GM23338 (cell line): ENCODE results near the gene ATP9A. TPM values are rescaled to one million over a fixed set of nuclear protein-coding genes. Genes with fewer than 3 reads are reported as not detected.

ENCODE experiments used
- ATAC-seq: fragments of 200-7000 bp; cut with Tn5 transposase; 3 replicates; pipeline ENCODE4 v1.9.1; 2020
- DNase-seq: peaks from one replicate; pipeline ENCODE4 v3.0.0-alpha.2; 2015; ENCODE audit warnings: low spot score
- H2AFZ ChIP-seq: fragments of 200-600 bp; sonication (generic); 2 replicates; pipeline ENCODE4 v1.8.0; 2016; ENCODE audit warnings: antibody characterized with exemption, mild to moderate bottlenecking, moderate library complexity
- H3F3A ChIP-seq: fragments of 200-600 bp; sonication (generic); replicated peaks from 2 replicates; pipeline ENCODE4 v1.8.0; 2017; ENCODE audit warnings: antibody characterized with exemption, mixed run types, low read depth
- H3K27ac ChIP-seq: fragments of 200-600 bp; sonication (generic); 2 replicates; pipeline ENCODE4 v1.6.1; 2016; ENCODE audit warnings: low read depth
- H3K27me3 ChIP-seq: fragments of 200-600 bp; sonication (generic); 2 replicates; pipeline ENCODE4 v1.8.0; 2016; ENCODE audit warnings: mild to moderate bottlenecking, mixed run types, moderate library complexity; ENCODE audit not compliant: insufficient read depth
- H3K36me3 ChIP-seq: fragments of 200-600 bp; sonication (generic); 2 replicates; pipeline ENCODE4 v1.8.0; 2016; ENCODE audit warnings: mild to moderate bottlenecking; ENCODE audit not compliant: insufficient read depth
- H3K4me1 ChIP-seq: fragments of 200-600 bp; sonication (generic); 2 replicates; pipeline ENCODE4 v1.8.0; 2016; ENCODE audit warnings: mild to moderate bottlenecking, moderate library complexity; ENCODE audit not compliant: insufficient read depth
- H3K4me2 ChIP-seq: fragments of 200-600 bp; sonication (generic); 2 replicates; pipeline ENCODE4 v1.7.1; 2017; ENCODE audit warnings: mixed run types
- H3K4me3 ChIP-seq: fragments of 200-600 bp; sonication (generic); 2 replicates; pipeline ENCODE4 v1.6.1; 2016; ENCODE audit warnings: mixed run types
- H3K79me2 ChIP-seq: fragments of 200-600 bp; sonication (generic); replicated peaks from 2 replicates; pipeline ENCODE4 v1.8.0; 2017; ENCODE audit warnings: mild to moderate bottlenecking; ENCODE audit not compliant: insufficient read depth
- H3K9me2 ChIP-seq: fragments of 200-600 bp; sonication (generic); 2 replicates; pipeline ENCODE4 v1.8.0; 2017; ENCODE audit not compliant: insufficient read depth
- H4K20me1 ChIP-seq: fragments of 200-600 bp; sonication (generic); replicated peaks from 2 replicates; pipeline ENCODE4 v1.8.0; 2017; ENCODE audit warnings: mild to moderate bottlenecking; ENCODE audit not compliant: insufficient read depth
- H3K27ac Mint-ChIP-seq: 2 replicates; pipeline ENCODE4 v1.8.0; 2020; ENCODE audit warnings: inconsistent platforms, mild to moderate bottlenecking, moderate library complexity, mixed read lengths
- H3K27me3 Mint-ChIP-seq: 3 replicates; pipeline ENCODE4 v1.8.0; 2022; ENCODE audit warnings: low read depth, mild to moderate bottlenecking, moderate library complexity, mixed read lengths, inconsistent platforms; ENCODE audit not compliant: insufficient read depth, poor library complexity
- H3K36me3 Mint-ChIP-seq: 3 replicates; pipeline ENCODE4 v1.8.0; 2021; ENCODE audit warnings: low read depth, mild to moderate bottlenecking, inconsistent platforms, moderate library complexity, mixed read lengths
- H3K4me1 Mint-ChIP-seq: 3 replicates; pipeline ENCODE4 v1.8.0; 2020; ENCODE audit warnings: mild to moderate bottlenecking, inconsistent platforms, mixed read lengths
- H3K4me3 Mint-ChIP-seq: 3 replicates; pipeline ENCODE4 v1.8.0; 2021; ENCODE audit warnings: moderate library complexity, mild to moderate bottlenecking, inconsistent platforms, mixed read lengths
- H3K9me3 Mint-ChIP-seq: 3 replicates; pipeline ENCODE4 v1.8.0; 2020; ENCODE audit warnings: moderate library complexity, mild to moderate bottlenecking, inconsistent platforms, mixed read lengths
- CREB1 ChIP-seq: fragments of 250-450 bp; sonication (Bioruptor Pico); IDR thresholded peaks from 2 replicates; pipeline ENCODE4 v1.5.0; 2020; ENCODE audit warnings: low read depth, mild to moderate bottlenecking, moderate library complexity
- EZH2 ChIP-seq: fragments of 200-600 bp; sonication (generic); IDR thresholded peaks from one replicate; pipeline ENCODE4 v1.8.0; 2017; ENCODE audit warnings: antibody characterized with exemption, mild to moderate bottlenecking, low read depth; ENCODE audit not compliant: unreplicated experiment
- EZH2phosphoT487 ChIP-seq: fragments of 200-600 bp; sonication (generic); IDR thresholded peaks from one replicate; pipeline ENCODE4 v1.8.1; 2018; ENCODE audit warnings: antibody characterized with exemption; ENCODE audit not compliant: unreplicated experiment
- JUNB ChIP-seq: IDR thresholded peaks from one replicate; pipeline ENCODE4 v1.6.1; 2016; ENCODE audit warnings: antibody characterized with exemption; ENCODE audit not compliant: unreplicated experiment
- NANOG ChIP-seq: IDR thresholded peaks from 2 replicates; pipeline ENCODE4 v1.6.1; 2016; ENCODE audit warnings: antibody characterized with exemption, borderline replicate concordance
- POLR2AphosphoS5 ChIP-seq: IDR thresholded peaks from 2 replicates; pipeline ENCODE4 v1.6.1; 2016; ENCODE audit warnings: antibody characterized with exemption, low read depth
- ZNF114 ChIP-seq: fragments of 250-450 bp; sonication (Bioruptor Pico); IDR thresholded peaks from 2 replicates; pipeline ENCODE4 v1.5.0; 2020; ENCODE audit warnings: mild to moderate bottlenecking, moderate library complexity
- polyA plus RNA-seq: library from polyadenylated mRNA; unstranded; fragments of >200 nt; fragmentation: Nextera tagmentation; extraction: Ambion mirVana; gene quantifications from 2 replicates; pipeline ENCODE4 v1.2.1, GENCODE V29; 2016
- total RNA-seq: library from RNA; depleted of rRNA; stranded (reverse); fragments of >200 nt; shearing (Covaris generic); gene quantifications from 2 replicates; pipeline ENCODE4 v1.2.3, GENCODE V29; 2014
- TF ChIP-seq, protein P1 (sequence below): IDR thresholded peaks from one replicate; pipeline ENCODE4 v1.6.1; 2018; ENCODE audit warnings: antibody characterized with exemption; ENCODE audit not compliant: unreplicated experiment
- TF ChIP-seq, protein P2 (sequence below): fragments of 250-450 bp; sonication (Bioruptor Pico); IDR thresholded peaks from 2 replicates; pipeline ENCODE4 v1.5.0; 2020; ENCODE audit warnings: mild to moderate bottlenecking, moderate library complexity
- TF ChIP-seq, protein P3 (sequence below): IDR thresholded peaks from 2 replicates; pipeline ENCODE4 v1.6.1; 2016; ENCODE audit warnings: antibody characterized with exemption

ATP9A gene
- total and polyA plus RNA-seq, 2 experiments from 2014 or later, result 0.94 to 5.9 TPM

DNA sequence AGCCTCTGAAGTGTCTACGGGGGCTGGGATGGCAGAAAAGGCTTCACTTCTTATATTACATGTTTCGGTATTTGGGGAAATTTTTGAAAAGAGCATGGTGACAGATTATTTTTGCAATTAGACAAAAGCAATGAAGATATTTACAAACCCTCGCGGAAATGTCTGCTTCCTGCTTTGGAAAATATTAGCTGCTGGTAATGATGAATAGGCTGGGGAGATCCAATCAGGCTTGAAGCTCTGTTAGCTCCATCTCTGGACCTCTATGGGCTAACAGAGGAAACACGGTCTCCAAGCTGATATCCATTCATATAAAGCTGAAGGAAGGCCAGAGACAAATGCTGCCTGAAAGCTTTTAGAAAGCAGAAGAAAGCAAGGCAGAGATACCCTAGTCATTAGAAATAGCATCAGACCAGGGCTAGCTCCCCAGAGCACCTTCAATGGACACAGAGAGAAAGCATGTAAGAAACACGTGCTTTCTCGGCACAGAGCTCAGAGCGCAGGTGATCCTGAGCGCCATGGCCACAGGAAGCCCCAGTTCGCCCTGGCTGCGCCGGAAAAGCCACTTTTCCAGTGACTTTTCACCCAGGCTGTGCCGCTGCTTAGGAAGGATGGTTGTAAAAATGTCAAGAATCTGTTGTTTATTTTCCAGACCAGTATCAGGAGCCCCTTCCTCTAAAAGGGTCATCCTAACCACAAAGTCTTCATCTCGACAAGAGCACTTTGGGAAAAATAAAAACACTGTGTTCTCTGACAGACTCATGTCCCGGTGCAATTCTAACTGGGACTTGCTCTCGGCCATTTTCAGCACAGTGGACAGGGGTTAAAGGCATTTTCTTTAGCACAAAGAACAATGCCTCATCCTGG lies 157.2 kb downstream of the ATP9A start:
- Histone ChIP-seq H3F3A (no peaks in the 10 kb centered on the region), H3K79me2 (no peaks in the 10 kb centered on the region), H4K20me1 (no peaks in the 10 kb centered on the region), H3K4me3 (no peak overlapping the region), H3K27me3 (no peaks in the 10 kb centered on the region), H2AFZ (no peak overlapping the region), H3K9me2 (no peaks in the 10 kb centered on the region), H3K4me1 (no peaks in the 10 kb centered on the region), H3K36me3 (no peaks in the 10 kb centered on the region), H3K27ac (no peak overlapping the region), H3K4me2 (no peak overlapping the region)
- no peak for ATAC-seq
- Mint-ChIP-seq H3K4me3 (no peak overlapping the region), H3K4me1 (peaks cover 7% of the 10 kb centered on the region), H3K9me3 (no peaks in the 10 kb centered on the region), H3K36me3 (no peaks in the 10 kb centered on the region), H3K27ac (no peak overlapping the region), H3K27me3 (peaks cover 2% of the 10 kb centered on the region)
- DNase-seq, result peak; percentile 26
- TF ChIP-seq, protein P1, sequence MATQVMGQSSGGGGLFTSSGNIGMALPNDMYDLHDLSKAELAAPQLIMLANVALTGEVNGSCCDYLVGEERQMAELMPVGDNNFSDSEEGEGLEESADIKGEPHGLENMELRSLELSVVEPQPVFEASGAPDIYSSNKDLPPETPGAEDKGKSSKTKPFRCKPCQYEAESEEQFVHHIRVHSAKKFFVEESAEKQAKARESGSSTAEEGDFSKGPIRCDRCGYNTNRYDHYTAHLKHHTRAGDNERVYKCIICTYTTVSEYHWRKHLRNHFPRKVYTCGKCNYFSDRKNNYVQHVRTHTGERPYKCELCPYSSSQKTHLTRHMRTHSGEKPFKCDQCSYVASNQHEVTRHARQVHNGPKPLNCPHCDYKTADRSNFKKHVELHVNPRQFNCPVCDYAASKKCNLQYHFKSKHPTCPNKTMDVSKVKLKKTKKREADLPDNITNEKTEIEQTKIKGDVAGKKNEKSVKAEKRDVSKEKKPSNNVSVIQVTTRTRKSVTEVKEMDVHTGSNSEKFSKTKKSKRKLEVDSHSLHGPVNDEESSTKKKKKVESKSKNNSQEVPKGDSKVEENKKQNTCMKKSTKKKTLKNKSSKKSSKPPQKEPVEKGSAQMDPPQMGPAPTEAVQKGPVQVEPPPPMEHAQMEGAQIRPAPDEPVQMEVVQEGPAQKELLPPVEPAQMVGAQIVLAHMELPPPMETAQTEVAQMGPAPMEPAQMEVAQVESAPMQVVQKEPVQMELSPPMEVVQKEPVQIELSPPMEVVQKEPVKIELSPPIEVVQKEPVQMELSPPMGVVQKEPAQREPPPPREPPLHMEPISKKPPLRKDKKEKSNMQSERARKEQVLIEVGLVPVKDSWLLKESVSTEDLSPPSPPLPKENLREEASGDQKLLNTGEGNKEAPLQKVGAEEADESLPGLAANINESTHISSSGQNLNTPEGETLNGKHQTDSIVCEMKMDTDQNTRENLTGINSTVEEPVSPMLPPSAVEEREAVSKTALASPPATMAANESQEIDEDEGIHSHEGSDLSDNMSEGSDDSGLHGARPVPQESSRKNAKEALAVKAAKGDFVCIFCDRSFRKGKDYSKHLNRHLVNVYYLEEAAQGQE, result peak; percentile 64
- TF ChIP-seq ZNF114, result no peak

DNA sequence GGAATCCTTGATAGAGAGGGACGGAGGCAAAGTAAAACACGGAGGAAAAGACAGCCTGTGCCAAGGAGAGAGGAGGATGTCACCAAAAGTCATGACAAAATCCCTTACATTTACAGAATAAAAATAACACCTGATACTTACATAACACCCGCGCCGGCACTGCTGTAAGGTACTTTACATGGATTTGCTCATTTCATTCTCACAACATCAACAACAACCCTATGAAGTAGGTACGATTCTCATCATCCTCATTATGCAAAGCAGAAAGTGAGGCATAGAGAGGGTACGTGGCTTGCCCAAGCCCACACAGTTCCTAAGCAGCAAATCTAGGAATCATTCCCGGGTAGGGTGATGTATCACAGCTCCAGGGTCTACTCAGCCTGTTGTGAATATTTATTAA lies 158.1 kb downstream of the ATP9A start:
- no peaks in the 10 kb centered on the region for H3K36me3 Mint-ChIP-seq
- H3K4me3 Mint-ChIP-seq, result no peak overlapping the region
- Histone ChIP-seq H2AFZ (no peak overlapping the region), H3K4me2 (no peak overlapping the region), H3K79me2 (no peaks in the 10 kb centered on the region), H3K4me1 (no peaks in the 10 kb centered on the region), H3K27ac (no peak overlapping the region), H3K9me2 (no peaks in the 10 kb centered on the region), H3K27me3 (no peaks in the 10 kb centered on the region), H3K4me3 (no peak overlapping the region), H4K20me1 (no peaks in the 10 kb centered on the region), H3F3A (no peaks in the 10 kb centered on the region), H3K36me3 (no peaks in the 10 kb centered on the region)
- no peak for DNase-seq
- peaks cover 7% of the 10 kb centered on the region for H3K4me1 Mint-ChIP-seq
- H3K9me3 Mint-ChIP-seq, result no peaks in the 10 kb centered on the region
- H3K27me3 Mint-ChIP-seq, result peaks cover 2% of the 10 kb centered on the region
- no peak for ATAC-seq
- no peak overlapping the region for H3K27ac Mint-ChIP-seq
- TF ChIP-seq JUNB (no peak), NANOG (no peak), CREB1 (no peak), EZH2phosphoT487 (no peak), POLR2AphosphoS5 (no peak), ZNF114 (no peak), EZH2 (no peak)
- TF ChIP-seq, protein P2, sequence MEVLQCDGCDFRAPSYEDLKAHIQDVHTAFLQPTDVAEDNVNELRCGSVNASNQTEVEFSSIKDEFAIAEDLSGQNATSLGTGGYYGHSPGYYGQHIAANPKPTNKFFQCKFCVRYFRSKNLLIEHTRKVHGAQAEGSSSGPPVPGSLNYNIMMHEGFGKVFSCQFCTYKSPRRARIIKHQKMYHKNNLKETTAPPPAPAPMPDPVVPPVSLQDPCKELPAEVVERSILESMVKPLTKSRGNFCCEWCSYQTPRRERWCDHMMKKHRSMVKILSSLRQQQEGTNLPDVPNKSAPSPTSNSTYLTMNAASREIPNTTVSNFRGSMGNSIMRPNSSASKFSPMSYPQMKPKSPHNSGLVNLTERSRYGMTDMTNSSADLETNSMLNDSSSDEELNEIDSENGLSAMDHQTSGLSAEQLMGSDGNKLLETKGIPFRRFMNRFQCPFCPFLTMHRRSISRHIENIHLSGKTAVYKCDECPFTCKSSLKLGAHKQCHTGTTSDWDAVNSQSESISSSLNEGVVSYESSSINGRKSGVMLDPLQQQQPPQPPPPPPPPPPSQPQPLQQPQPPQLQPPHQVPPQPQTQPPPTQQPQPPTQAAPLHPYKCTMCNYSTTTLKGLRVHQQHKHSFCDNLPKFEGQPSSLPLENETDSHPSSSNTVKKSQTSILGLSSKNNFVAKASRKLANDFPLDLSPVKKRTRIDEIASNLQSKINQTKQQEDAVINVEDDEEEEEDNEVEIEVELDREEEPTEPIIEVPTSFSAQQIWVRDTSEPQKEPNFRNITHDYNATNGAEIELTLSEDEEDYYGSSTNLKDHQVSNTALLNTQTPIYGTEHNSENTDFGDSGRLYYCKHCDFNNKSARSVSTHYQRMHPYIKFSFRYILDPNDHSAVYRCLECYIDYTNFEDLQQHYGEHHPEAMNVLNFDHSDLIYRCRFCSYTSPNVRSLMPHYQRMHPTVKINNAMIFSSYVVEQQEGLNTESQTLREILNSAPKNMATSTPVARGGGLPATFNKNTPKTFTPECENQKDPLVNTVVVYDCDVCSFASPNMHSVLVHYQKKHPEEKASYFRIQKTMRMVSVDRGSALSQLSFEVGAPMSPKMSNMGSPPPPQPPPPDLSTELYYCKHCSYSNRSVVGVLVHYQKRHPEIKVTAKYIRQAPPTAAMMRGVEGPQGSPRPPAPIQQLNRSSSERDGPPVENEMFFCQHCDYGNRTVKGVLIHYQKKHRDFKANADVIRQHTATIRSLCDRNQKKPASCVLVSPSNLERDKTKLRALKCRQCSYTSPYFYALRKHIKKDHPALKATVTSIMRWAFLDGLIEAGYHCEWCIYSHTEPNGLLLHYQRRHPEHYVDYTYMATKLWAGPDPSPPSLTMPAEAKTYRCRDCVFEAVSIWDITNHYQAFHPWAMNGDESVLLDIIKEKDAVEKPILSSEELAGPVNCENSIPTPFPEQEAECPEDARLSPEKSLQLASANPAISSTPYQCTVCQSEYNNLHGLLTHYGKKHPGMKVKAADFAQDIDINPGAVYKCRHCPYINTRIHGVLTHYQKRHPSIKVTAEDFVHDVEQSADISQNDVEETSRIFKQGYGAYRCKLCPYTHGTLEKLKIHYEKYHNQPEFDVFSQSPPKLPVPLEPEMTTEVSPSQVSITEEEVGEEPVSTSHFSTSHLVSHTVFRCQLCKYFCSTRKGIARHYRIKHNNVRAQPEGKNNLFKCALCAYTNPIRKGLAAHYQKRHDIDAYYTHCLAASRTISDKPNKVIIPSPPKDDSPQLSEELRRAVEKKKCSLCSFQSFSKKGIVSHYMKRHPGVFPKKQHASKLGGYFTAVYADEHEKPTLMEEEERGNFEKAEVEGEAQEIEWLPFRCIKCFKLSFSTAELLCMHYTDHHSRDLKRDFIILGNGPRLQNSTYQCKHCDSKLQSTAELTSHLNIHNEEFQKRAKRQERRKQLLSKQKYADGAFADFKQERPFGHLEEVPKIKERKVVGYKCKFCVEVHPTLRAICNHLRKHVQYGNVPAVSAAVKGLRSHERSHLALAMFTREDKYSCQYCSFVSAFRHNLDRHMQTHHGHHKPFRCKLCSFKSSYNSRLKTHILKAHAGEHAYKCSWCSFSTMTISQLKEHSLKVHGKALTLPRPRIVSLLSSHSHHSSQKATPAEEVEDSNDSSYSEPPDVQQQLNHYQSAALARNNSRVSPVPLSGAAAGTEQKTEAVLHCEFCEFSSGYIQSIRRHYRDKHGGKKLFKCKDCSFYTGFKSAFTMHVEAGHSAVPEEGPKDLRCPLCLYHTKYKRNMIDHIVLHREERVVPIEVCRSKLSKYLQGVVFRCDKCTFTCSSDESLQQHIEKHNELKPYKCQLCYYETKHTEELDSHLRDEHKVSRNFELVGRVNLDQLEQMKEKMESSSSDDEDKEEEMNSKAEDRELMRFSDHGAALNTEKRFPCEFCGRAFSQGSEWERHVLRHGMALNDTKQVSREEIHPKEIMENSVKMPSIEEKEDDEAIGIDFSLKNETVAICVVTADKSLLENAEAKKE (CRISPR knock-in tag), result no peak
- TF ChIP-seq, protein P3, sequence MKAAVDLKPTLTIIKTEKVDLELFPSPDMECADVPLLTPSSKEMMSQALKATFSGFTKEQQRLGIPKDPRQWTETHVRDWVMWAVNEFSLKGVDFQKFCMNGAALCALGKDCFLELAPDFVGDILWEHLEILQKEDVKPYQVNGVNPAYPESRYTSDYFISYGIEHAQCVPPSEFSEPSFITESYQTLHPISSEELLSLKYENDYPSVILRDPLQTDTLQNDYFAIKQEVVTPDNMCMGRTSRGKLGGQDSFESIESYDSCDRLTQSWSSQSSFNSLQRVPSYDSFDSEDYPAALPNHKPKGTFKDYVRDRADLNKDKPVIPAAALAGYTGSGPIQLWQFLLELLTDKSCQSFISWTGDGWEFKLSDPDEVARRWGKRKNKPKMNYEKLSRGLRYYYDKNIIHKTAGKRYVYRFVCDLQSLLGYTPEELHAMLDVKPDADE, result no peak
